Lower leg skin (tissue), 3 donors: ENCODE measurements around the gene BNC1.

Source experiments
- CTCF ChIP-seq, 3 donors: fragments of 450-650 bp; IDR thresholded peaks; one replicate each; pipeline ENCODE4 v1.5.1; 2016; ENCODE audit warnings: antibody characterized with exemption in 3 of 3, mild to moderate bottlenecking in 3 of 3, moderate library complexity in 2 of 3
- POLR2A ChIP-seq, 2 donors: fragments of 450-650 bp; IDR thresholded peaks; one replicate each; pipeline ENCODE4 v1.6.1; 2016 to 2017; ENCODE audit warnings: antibody characterized with exemption in 2 of 2, mild to moderate bottlenecking in 1 of 2, moderate library complexity in 1 of 2

GRCh38 chr15:83268147-83268546 is 16.3 kb downstream of the BNC1 start:
- TF ChIP-seq CTCF (IDR thresholded peaks at IDR 0.05) = no peak
- no peak for TF ChIP-seq POLR2A (IDR thresholded peaks at IDR 0.05)
